Suprapubic skin (tissue), 4 donors: Measurements from ENCODE around the gene MAPK4. TPM values are rescaled to one million over a fixed set of nuclear protein-coding genes. Genes with fewer than 3 reads are reported as not detected.

ENCODE experiments used
- DNase-seq, 2 donors: peaks; one replicate each; pipeline ENCODE4 v3.0.0-alpha.2; 2019; ENCODE audit warnings: low spot score in 2 of 2
- H3K27ac ChIP-seq: fragments of 200-600 bp; sonication (generic); one replicate; pipeline ENCODE4 v1.5.1; 2019
- H3K27me3 ChIP-seq: fragments of 200-600 bp; sonication (generic); one replicate; pipeline ENCODE4 v1.5.1; 2019
- H3K36me3 ChIP-seq: fragments of 200-600 bp; sonication (generic); one replicate; pipeline ENCODE4 v1.5.1; 2019
- H3K4me1 ChIP-seq: fragments of 200-600 bp; sonication (generic); one replicate; pipeline ENCODE4 v1.5.1; 2019
- H3K4me3 ChIP-seq: fragments of 200-600 bp; sonication (generic); one replicate; pipeline ENCODE4 v1.5.1; 2019; ENCODE audit warnings: mild to moderate bottlenecking
- H3K9me3 ChIP-seq: fragments of 200-600 bp; sonication (generic); one replicate; pipeline ENCODE4 v1.5.1; 2019
- CTCF ChIP-seq, 2 donors: fragments of 200-600 bp in 1 of 2; fragments of 450-650 bp in 1 of 2; sonication (generic) in 1 of 2; IDR thresholded peaks; one replicate each; pipeline ENCODE4 v1.5.1; 2016 to 2019; ENCODE audit warnings: antibody characterized with exemption in 2 of 2, mild to moderate bottlenecking in 1 of 2, moderate library complexity in 1 of 2
- EP300 ChIP-seq: sonication (generic); formaldehyde crosslinking; IDR thresholded peaks from one replicate; pipeline ENCODE4 v1.6.1; 2017; ENCODE audit warnings: antibody characterized with exemption
- POLR2A ChIP-seq, 2 donors: fragments of 450-650 bp; IDR thresholded peaks; one replicate each; pipeline ENCODE4 v1.6.1; 2017; ENCODE audit warnings: antibody characterized with exemption in 2 of 2, mild to moderate bottlenecking in 2 of 2, moderate library complexity in 2 of 2
- POLR2AphosphoS5 ChIP-seq, 3 donors: sonication (generic); formaldehyde crosslinking; IDR thresholded peaks; one replicate each; pipeline ENCODE4 v1.6.1; 2017; ENCODE audit warnings: antibody characterized with exemption in 3 of 3
- WGBS: methylation state at CpG from one replicate; pipeline ENCODE4 v1.1.5; 2018; 5-methylcytosine and 5-hydroxymethylcytosine counted together
- total RNA-seq, 4 donors: library from RNA; depleted of rRNA; stranded (reverse); fragments of >200 nt; gene quantifications; one replicate each; pipeline ENCODE4 v1.1.0, GENCODE V29; 2016

Gene MAPK4
- total RNA-seq, 4 donors from 2014 or later: 1.9 to 4.8 (median 2.4) TPM

DNA sequence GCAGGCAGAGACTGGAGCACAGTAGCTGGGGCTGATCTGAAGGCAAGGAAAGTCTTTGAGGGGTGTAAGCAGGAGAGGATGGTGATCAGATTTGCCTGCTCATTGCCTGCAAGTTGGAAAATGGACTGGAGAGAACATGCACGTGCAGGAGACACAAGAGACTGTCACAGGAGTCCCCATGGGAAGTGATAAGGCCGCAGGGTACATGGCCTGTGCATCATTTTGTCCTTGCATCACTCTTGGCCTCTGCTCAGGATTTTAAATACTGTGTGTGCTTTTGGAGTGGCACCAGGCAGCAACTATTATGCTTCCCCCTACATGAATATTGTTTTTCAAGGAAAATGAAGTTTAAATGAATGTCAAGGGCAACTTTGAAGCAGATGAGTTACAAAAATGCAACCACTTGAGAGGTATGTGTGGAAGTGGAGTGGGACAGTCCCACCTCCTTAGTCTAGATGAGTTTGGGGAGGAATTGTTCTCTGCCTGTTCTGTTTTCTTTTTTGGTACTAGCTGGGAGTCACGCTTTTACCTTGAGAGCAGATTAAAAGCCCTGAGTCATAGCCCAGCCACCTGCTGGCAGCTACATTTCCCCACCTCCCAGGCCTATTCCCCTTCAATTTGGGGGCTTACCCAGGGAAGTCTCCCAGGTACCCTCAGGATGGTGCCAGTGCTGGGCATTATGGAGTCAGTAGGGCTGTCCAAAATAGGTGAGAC is 19.3 kb downstream of the MAPK4 start:
- WGBS: 75% methylated on average over 3 of the region's 3 CpGs
- TF ChIP-seq POLR2AphosphoS5 (IDR thresholded peaks at IDR 0.05) (no peak), POLR2A (IDR thresholded peaks at IDR 0.05) (no peak), EP300 (no peak), CTCF (IDR thresholded peaks at IDR 0.05) (no peak)
- no peak overlapping the region for H3K27ac ChIP-seq
- H3K4me1 ChIP-seq: no peaks in the 10 kb centered on the region
- H3K36me3 ChIP-seq: no peaks in the 10 kb centered on the region
- no peaks in the 10 kb centered on the region for H3K27me3 ChIP-seq
- H3K9me3 ChIP-seq: no peaks in the 10 kb centered on the region
- no peak overlapping the region for H3K4me3 ChIP-seq
- DNase-seq: no peak

DNA sequence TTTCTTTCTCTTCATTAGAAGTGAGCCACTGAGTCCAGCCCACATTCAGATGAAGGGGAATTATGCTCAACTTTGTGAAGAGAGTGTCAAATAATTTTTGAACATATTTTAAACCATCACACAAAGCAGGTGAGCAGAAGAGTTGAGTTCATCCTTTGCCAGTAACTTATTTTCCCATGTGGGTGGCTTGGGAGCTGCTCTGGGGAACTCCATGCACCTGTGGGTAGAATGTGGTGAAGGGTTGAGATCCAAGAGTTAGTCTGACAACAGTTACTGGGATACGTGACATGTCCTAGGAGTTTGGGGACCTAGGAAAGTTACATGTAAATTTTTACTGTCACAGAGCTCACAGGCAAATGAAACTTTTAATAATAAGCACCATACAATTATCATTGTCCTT is 21.6 kb downstream of the MAPK4 start:
- no peak for TF ChIP-seq POLR2A (IDR thresholded peaks at IDR 0.05)
- no peak for TF ChIP-seq CTCF (IDR thresholded peaks at IDR 0.05)
- TF ChIP-seq EP300: no peak
- no peak for TF ChIP-seq POLR2AphosphoS5 (IDR thresholded peaks at IDR 0.05)
- Histone ChIP-seq H3K4me3 (no peak overlapping the region), H3K9me3 (no peaks in the 10 kb centered on the region), H3K4me1 (no peaks in the 10 kb centered on the region), H3K36me3 (no peaks in the 10 kb centered on the region), H3K27ac (no peak overlapping the region), H3K27me3 (no peaks in the 10 kb centered on the region)
- 87% methylated on average over 1 of the region's 1 CpG for WGBS
- DNase-seq: no peak

DNA sequence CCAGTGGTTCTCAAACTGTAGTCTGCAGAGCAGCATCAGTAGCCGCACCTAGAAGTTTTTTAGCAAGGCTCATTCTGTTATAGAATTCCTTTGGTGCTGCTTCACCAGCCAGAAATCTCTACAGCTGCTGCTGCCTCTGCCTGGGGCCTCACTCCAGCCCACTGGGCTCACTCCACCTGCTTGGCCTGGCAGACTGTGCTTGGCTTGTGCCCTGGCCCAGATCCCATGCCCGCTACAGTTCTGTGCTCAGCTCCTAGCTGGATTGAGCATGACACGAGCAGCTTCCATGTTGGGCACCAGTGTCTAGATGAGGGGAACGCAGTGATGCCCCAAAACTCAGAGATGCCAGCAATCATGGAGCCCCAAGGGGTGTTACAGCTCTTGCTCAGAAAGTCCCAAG is 22.6 kb downstream of the MAPK4 start:
- peaks cover under 1% of the 10 kb centered on the region for H3K9me3 ChIP-seq
- WGBS: 97% methylated on average over 3 of the region's 4 CpGs
- H3K27me3 ChIP-seq: no peaks in the 10 kb centered on the region
- TF ChIP-seq CTCF (IDR thresholded peaks at IDR 0.05) (no peak), EP300 (no peak), POLR2A (IDR thresholded peaks at IDR 0.05) (no peak), POLR2AphosphoS5 (IDR thresholded peaks at IDR 0.05) (no peak)
- no peaks in the 10 kb centered on the region for H3K36me3 ChIP-seq
- no peak overlapping the region for H3K4me3 ChIP-seq
- no peak for DNase-seq
- no peak overlapping the region for H3K27ac ChIP-seq
- H3K4me1 ChIP-seq: no peaks in the 10 kb centered on the region

DNA sequence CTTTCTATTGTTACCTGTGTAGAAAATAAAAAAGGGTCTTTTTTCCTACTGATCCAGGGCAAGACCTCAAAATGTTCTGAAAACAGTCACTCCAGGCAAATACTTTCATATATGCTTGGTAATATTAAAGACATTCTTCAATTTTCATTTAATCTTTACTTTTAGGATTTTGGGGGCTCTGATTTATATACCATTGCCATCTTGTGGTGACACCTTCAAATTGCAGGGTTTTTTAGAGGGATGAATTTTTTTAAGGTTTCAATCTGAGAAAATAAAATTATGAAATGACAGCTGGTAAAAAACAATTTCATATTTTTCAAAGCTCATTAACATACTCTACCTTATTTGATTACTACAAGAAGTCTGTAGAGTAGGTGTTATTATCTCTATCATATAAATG is 26.8 kb downstream of the MAPK4 start:
- Histone ChIP-seq H3K36me3 (no peaks in the 10 kb centered on the region), H3K27me3 (no peaks in the 10 kb centered on the region), H3K4me1 (no peaks in the 10 kb centered on the region), H3K27ac (no peak overlapping the region), H3K9me3 (peaks cover 3% of the 10 kb centered on the region), H3K4me3 (no peak overlapping the region)
- DNase-seq: no peak
- no peak for TF ChIP-seq POLR2A (IDR thresholded peaks at IDR 0.05)
- no peak for TF ChIP-seq EP300
- TF ChIP-seq CTCF (IDR thresholded peaks at IDR 0.05): no peak
- no peak for TF ChIP-seq POLR2AphosphoS5 (IDR thresholded peaks at IDR 0.05)

GRCh38 chr18:50590593-50590992 is 30.7 kb downstream of the MAPK4 start:
- peaks cover 3% of the 10 kb centered on the region for H3K9me3 ChIP-seq
- no peaks in the 10 kb centered on the region for H3K36me3 ChIP-seq
- no peak overlapping the region for H3K27ac ChIP-seq
- no peak for DNase-seq
- 94% methylated on average over 3 of the region's 3 CpGs for WGBS
- no peaks in the 10 kb centered on the region for H3K4me1 ChIP-seq
- TF ChIP-seq POLR2AphosphoS5 (IDR thresholded peaks at IDR 0.05) (no peak), POLR2A (IDR thresholded peaks at IDR 0.05) (no peak)
- no peaks in the 10 kb centered on the region for H3K27me3 ChIP-seq
- H3K4me3 ChIP-seq: no peak overlapping the region

GRCh38 chr18:50594012-50594411 is 34.1 kb downstream of the MAPK4 start:
- no peaks in the 10 kb centered on the region for H3K9me3 ChIP-seq
- H3K27ac ChIP-seq: no peak overlapping the region
- H3K4me1 ChIP-seq: no peaks in the 10 kb centered on the region
- no peak for DNase-seq
- 94% methylated on average over 5 of the region's 5 CpGs for WGBS
- TF ChIP-seq EP300 (no peak), CTCF (IDR thresholded peaks at IDR 0.05) (no peak), POLR2AphosphoS5 (IDR thresholded peaks at IDR 0.05) (no peak), POLR2A (IDR thresholded peaks at IDR 0.05) (no peak)
- H3K4me3 ChIP-seq: no peak overlapping the region
- H3K36me3 ChIP-seq: no peaks in the 10 kb centered on the region
- H3K27me3 ChIP-seq: no peaks in the 10 kb centered on the region
